SKM-1 (cell line): ENCODE results near the gene TBC1D26.
"Not testable (repeated sequence)": the region's sequence is repeated elsewhere in the genome, so short reads cannot be mapped to it uniquely, and the experiment has no call there.

ENCODE experiments used
- DNase-seq: peaks from one replicate; lab custom pipeline; 2025; ENCODE audit not compliant: unreplicated experiment; lab: John Stamatoyannopoulos, UW

Gene TBC1D26

GRCh38 chr17:15731900-15732299, at the start of gene TBC1D26:
TSS of gene TBC1D26 (plus strand) at chr17:15732283. CDS start at chr17:15735349, 3,066 bp downstream.
- DNase-seq, result not testable (repeated sequence)

- not testable (repeated sequence) for DNase-seq
These were observed 48.9 kb upstream of the TBC1D26 start for GRCh38 chr17:15683135-15683534.

DNA sequence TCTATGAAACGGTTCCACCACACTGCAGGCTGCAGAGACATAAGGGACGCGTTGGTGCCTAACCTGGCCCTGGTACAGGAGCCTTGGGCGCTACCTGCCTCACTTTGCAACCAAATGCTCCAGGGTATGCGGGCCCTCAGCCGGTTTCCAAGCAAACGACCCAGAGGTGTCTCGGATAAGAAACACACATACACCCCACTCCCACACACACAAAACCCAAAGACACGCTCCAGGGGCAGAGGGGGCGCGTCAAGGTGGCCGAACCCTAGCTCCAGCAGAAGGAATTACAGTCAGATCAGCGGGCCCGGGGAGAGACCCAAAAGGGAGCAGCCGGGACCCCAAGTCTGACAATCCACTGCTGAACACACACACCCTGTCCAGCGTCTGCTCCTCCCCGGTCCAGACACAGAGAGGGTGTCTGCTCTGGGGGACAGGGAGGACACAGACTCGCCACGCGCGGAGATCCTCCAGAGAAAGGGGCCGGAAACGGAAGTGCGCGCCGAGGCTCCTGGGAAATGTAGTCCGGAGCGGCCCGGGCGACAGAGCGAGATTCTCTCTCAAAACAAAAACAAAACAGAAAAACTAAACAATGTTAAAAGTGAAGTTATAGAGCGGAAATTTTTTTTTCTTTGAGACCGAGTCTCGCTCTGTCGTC, 48.1 kb upstream of the TBC1D26 start, which contains the start of gene TRIM16:
Gene TRIM16 (minus strand): TSS at position 488 of the 655 bp plus-strand sequence. CDS start 32,702 bp downstream, outside the sequence.
- DNase-seq, result peak; percentile 16

GRCh38 chr17:15687494-15687893, 44.6 kb upstream of the TBC1D26 start:
- DNase-seq, result not testable (repeated sequence)

- not testable (repeated sequence) for DNase-seq
These were observed 33.1 kb upstream of the TBC1D26 start for GRCh38 chr17:15698967-15699366.

DNA sequence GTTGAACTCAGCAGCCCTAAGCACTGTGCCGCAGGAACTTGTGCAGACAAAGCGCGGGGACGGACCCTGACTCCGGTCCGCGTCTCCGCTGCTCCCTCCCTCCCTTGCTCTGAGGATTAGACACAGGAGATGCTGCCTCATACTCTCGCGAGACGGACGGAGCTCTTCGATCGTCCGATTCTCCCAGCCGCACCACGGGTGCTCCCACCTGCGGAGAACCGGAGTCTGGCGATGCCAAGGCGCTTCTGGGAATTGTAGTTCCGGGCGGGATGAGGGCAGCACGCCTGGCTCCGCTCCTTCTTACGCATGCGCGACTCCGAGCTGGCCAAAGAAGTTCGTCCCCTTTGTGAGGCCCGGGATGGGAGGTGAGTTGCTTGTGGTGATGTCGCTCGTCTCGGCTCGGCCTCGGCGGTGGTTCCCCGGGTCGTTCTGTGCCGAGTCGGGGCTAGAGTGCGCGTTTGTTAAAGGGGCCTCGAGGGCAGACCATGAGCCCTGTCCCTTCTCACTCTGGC, 32.6 kb upstream of the TBC1D26 start, which contains the start of gene ZNF286A:
Gene ZNF286A (plus strand): TSS at position 340 of the 512 bp plus-strand sequence. CDS start 578 bp downstream, outside the sequence.
- DNase-seq, result peak; percentile 86

- not testable (repeated sequence) for DNase-seq
These were observed 32.1 kb upstream of the TBC1D26 start for GRCh38 chr17:15699937-15700336.

DNA sequence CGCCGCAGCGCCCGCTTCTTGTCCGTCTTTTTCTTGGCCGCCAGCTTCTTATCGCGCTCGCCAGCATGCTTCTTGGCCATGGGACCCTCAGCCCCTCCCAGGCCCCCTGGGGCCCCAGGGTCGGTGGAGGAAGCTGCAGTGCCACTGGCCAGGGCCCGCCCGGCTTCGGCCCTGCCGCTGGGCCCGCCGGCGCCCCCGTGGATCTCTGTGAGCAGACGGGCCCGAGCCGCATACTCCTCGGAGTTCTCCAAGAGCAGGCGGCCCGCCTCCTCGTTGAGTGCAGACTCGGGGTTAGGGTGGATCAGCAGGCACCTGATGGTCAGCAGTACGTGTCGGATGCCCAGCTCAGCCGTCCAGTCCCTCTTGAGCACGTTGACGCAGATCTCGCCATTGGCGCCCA, 27.8 kb upstream of the TBC1D26 start:
- not testable (repeated sequence) for DNase-seq

DNA sequence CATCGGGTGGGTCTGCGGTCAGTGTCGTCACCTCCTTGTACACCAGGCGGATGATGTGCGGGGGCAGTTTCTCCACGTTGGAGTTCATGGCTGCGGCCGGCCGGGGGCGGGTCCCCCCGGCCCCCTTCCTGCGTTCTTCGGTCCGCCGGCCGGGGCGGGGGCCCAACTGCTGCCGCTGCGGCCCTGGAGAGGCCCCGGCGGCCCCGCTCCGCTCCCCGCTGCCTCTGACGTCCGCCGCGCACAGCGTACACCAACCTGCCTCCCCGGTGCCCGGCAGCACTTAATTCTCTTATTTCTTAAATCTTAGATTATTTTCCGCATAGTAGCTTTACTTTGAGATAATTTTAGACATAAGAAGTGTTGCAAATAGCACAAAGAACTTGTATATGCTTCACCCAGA, 27.3 kb upstream of the TBC1D26 start:
- DNase-seq, result not testable (repeated sequence)

- DNase-seq, result not testable (repeated sequence)
These were observed 23.2 kb upstream of the TBC1D26 start for GRCh38 chr17:15708879-15709278.

GRCh38 chr17:15716601-15717563, 15.2 kb upstream of the TBC1D26 start:
- DNase-seq, result not testable (repeated sequence)

DNA sequence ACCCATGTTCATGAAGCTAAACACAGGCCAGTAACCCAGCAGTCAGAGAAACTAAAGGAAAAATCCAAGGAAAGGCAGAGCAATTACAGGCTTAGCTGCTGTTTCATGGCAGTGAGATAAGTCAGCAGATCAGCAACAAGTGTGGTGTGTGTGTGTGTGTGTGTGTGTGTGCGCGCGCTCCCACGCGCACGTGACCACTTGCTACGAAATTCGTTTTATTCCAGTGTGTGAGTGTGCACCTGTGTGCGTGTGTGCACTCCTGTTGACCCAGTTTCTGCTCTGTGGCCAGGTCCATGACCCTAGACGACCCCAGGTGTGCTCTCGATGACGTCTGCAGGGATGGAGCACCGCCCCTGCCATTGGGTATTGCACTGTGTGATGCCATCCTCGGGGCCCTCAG, 1.5 kb upstream of the TBC1D26 start:
- not testable (repeated sequence) for DNase-seq

GRCh38 chr17:15733174-15733789, 1.2 kb downstream of the TBC1D26 start:
- not testable (repeated sequence) for DNase-seq

DNA sequence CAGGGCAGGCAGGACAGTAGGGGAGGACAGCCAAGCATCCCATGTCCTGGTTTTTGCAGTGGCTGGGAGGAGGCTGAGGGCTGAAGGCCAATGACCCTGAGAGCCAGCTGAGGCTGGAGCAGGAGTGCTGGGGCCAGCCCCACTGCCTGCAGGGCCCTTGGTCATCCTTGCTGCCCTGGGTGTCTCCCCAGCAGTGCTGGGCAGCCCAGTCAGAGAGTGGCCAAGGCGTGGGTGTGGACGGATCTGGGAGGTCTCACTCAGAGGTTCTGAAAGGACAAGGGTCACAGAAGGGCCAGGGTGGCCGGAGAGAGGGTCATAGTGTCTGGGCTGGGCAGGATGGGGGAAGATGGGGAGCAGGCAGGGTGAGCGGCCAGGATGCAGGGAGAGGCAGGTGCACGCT, 4.5 kb downstream of the TBC1D26 start:
- not testable (repeated sequence) for DNase-seq

GRCh38 chr17:15738066-15738465, 6.0 kb downstream of the TBC1D26 start:
- no peak for DNase-seq

DNA sequence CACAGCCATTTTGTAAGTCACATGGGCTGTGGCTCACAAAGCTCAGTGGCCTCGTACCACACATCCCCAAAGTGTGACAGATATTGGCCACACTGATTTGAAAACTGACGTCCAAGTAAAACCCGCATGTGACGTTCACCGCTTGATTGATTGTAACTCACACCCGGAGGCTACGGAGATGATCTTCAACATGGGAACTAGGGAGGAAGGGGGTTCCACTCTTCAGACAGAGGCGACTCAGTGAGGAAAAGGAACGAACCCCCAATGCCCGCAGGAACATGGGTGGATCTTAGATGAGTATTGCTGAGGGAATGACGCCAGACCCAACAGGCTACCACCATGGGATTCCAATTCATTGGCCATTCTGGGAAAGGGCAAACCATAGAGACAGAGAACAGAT, 7.2 kb downstream of the TBC1D26 start:
- DNase-seq, result not testable (repeated sequence)

DNA sequence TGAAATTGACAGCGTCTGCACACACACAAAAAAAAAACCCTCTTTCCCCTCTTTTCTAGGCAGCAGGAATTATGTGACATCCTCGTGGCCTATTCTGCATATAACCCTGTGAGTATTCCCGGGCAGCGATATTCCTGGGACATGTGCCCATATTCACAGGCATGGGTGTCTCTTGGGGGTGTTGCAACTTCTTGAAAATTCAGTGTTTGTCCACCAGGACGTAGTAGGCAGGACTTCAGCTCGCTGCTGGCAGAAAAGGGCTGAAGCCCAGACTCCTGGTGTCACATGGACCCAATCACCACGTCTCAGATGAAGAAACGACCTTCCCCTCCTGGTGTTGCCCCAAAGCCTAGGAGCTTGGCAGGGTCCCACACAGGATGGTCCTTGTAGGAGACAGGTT, 8.0 kb downstream of the TBC1D26 start:
- not testable (repeated sequence) for DNase-seq

DNA sequence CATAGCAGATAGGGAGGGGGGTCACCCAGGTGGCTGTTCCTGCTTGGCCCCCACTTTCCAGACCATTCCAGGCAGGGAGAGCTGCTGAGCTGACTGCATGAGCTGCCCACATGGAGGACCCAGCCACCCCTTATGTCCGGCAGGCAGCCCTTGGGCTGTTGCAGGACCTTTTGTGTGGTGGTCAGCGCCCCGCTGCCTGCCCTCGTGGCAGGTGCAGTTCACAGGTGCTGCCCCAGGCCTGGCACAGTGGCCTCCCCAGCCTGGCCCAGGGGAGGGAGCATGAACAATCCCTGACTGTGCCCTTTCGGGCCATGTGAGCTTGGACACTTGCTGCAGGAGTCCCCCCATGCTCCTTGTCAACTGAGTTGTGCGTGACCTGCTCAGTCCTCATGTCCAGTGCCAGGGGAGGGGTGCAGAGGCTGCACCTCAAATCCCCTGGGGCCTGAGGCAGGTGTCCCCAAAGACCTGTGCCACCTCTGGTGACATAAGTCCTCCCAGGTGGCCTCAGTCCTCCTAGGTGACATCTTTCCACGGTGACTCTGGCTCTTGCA, 8.6 kb downstream of the TBC1D26 start:
- no peak for DNase-seq

- DNase-seq, result no peak
These were observed 9.5 kb downstream of the TBC1D26 start for GRCh38 chr17:15741624-15742023.

DNA sequence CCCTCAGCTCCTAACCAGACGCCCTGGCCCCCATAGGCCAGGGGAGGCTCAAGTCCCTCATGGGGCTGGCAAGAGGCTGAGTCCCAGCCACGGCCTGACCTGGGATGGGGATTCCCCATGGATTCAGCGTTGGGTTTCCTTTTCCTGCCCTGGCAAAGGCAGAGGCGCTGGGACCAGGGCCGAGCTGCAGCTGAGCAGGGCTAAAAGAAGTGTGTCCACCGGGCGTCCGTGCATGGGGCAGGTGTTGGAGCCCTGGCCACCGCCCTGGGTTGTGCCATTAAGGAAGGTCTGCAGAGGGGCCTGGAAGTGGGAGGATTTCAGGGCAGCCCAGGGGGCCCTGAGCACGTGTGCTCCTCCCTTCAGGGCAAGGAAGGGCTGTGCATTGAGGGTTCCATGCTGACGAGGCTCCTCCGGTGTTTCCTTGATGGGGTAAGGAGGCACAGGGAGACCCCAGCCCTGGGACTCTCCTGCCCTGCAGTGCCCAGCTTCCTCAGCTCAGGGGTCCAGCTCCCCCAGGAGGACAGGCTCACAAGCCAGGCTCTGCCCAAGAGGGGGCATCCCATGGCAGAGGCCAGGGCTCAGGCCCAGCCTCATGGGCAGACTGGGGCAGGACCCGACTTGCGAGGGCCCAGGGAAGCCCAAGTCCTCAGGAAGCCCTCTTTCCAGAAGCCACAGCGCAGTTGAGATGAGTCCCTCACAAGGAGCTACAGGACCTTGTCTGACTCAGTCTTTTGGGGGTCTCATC, 10.1 kb downstream of the TBC1D26 start:
- DNase-seq, result no peak
